ENCODE measurements around the gene MDM2. TPM values are rescaled to one million over a fixed set of nuclear protein-coding genes. Genes with fewer than 3 reads are reported as not detected.

Gene MDM2
- total and polyA plus RNA-seq, 9 of the 15 experiments (the other 6 are each of a cell fraction or from before 2014, with no cell fraction given) = 13.6 to 100 (median 49.0) TPM

DNA sequence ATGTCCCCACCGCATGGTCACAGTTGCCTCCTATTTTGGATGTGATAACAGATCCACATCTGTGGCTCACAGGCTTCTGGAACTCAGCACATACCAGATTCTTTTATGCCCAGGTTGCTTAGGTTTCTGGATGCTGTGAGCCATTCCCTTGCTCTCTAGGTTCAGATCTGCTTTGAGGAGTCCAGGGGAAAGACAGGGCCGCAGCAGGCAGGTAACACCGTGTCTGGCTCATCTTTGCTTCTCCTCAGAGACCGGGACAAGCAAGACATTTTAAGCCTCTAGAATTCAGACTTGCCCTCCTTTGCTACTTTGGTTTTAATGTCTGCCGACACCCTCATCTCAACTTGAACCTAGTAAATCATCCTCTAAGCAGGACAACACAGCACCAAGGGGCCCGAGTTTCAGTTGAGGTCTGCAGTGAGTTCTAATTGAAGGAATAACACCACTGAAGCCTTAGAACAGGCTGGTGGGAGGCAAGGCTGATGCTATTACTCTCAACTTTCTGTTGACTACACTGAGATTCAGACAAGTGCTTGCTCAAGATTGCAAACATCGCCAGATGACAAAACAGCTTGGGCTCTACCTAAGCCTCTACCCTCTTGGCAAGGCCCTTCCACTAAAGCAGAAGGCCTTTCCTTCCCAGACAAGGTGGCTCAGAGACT, 55.3 kb downstream of the MDM2 start:
- no TSS peak for BruUV-seq (replicated peaks)
- no peak overlapping the region; the same call in 2 of the 3 replicates for H3K27ac ChIP-seq (ENCODE audit: extremely low read depth, low read depth, low read length)
- WGBS (ENCODE audit: insufficient coverage, low coverage, missing lambda C conversion rate) = 1% methylated on average over 7 of the region's 7 CpGs
- H3K9me3 ChIP-seq (replicated peaks; ENCODE audit: control insufficient read depth, insufficient read depth, low read depth, low read length) = no peaks in the 10 kb centered on the region
- no peaks in the 10 kb centered on the region for H3K9me1 ChIP-seq (ENCODE audit: control insufficient read depth, insufficient read depth, low read length)
- intact Hi-C loops (cut with micrococcal nuclease) = loop anchor here (5.0 kb wide), 1 partner anchor 389 kb away; no protein-coding TSS in a partner anchor
- H3K4me3 ChIP-seq = no peak overlapping the region
- FAIRE-seq (no peak), ATAC-seq (no peak), DNase-seq (ENCODE audit: extremely low read depth in 1 of 4, low spot score in 3 of 4) (no peak)
- no peak for TF ChIP-seq ZNF431 (CRISPR knock-in tag; IDR thresholded peaks at IDR 0.05)
- TF ChIP-seq RBBP5 (IDR thresholded peaks at IDR 0.05; ENCODE audit: borderline replicate concordance, insufficient read depth, low read length, poor library complexity, severe bottlenecking) = no peak
- no peak for TF ChIP-seq SNRNP70 (optimal IDR thresholded peaks at IDR 0.05; ENCODE audit: low read depth, low read length)
- no peak for TF ChIP-seq ZNF436 (CRISPR knock-in tag; IDR thresholded peaks at IDR 0.05)
- TF ChIP-seq CBX2 (IDR thresholded peaks at IDR 0.05; ENCODE audit: insufficient read depth, low read length, poor library complexity, severe bottlenecking) = no peak
- TF ChIP-seq, protein P1, sequence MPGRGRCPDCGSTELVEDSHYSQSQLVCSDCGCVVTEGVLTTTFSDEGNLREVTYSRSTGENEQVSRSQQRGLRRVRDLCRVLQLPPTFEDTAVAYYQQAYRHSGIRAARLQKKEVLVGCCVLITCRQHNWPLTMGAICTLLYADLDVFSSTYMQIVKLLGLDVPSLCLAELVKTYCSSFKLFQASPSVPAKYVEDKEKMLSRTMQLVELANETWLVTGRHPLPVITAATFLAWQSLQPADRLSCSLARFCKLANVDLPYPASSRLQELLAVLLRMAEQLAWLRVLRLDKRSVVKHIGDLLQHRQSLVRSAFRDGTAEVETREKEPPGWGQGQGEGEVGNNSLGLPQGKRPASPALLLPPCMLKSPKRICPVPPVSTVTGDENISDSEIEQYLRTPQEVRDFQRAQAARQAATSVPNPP (IDR thresholded peaks at IDR 0.05; ENCODE audit: borderline replicate concordance, insufficient read depth, insufficient read length) = no peak
- TF ChIP-seq COPS2 (conservative IDR thresholded peaks at IDR 0.05) = no peak
- TF ChIP-seq SMC3 (conservative IDR thresholded peaks at IDR 0.05; ENCODE audit: insufficient read depth, low read depth, low read length) = no peak
- TF ChIP-seq, protein P2, sequence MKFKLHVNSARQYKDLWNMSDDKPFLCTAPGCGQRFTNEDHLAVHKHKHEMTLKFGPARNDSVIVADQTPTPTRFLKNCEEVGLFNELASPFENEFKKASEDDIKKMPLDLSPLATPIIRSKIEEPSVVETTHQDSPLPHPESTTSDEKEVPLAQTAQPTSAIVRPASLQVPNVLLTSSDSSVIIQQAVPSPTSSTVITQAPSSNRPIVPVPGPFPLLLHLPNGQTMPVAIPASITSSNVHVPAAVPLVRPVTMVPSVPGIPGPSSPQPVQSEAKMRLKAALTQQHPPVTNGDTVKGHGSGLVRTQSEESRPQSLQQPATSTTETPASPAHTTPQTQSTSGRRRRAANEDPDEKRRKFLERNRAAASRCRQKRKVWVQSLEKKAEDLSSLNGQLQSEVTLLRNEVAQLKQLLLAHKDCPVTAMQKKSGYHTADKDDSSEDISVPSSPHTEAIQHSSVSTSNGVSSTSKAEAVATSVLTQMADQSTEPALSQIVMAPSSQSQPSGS (CRISPR knock-in tag; IDR thresholded peaks at IDR 0.05) = no peak
- TF ChIP-seq, protein P3, sequence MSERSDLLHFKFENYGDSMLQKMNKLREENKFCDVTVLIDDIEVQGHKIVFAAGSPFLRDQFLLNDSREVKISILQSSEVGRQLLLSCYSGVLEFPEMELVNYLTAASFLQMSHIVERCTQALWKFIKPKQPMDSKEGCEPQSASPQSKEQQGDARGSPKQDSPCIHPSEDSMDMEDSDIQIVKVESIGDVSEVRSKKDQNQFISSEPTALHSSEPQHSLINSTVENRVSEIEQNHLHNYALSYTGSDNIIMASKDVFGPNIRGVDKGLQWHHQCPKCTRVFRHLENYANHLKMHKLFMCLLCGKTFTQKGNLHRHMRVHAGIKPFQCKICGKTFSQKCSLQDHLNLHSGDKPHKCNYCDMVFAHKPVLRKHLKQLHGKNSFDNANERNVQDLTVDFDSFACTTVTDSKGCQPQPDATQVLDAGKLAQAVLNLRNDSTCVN (CRISPR knock-in tag; IDR thresholded peaks at IDR 0.05) = no peak
- no peak for TF ChIP-seq TOE1 (IDR thresholded peaks at IDR 0.05; ENCODE audit: borderline replicate concordance)
- no peak for TF ChIP-seq TOE1 (CRISPR knock-in tag; IDR thresholded peaks at IDR 0.05; ENCODE audit: borderline replicate concordance, low read depth)
- peak overlapping the region; percentile 26; the same call in 1 of the 2 replicates for H3K4me2 ChIP-seq (ENCODE audit: insufficient read depth, low read length)
- H3K9ac ChIP-seq (ENCODE audit: insufficient read depth in 1 of 2, low read depth in 2 of 2, low read length in 2 of 2) = no peak overlapping the region; a peak in 1 of 4 replicates
- 0 out of 2 replicates have a peak overlapping the region, but pooled peaks have one; percentile 35 for H2AFZ ChIP-seq (ENCODE audit: low read depth, low read length)
- H3K4me1 ChIP-seq (replicated peaks in 1 of 2; ENCODE audit: control insufficient read depth in 2 of 2, insufficient read depth in 2 of 2, low read length in 2 of 2) = no peaks in the 10 kb centered on the region; a peak in 1 of 5 replicates
- peaks cover 10 to 20% of the 10 kb centered on the region in 2 experiments; a peak in 4 of 5 replicates for H3K27me3 ChIP-seq (ENCODE audit: control insufficient read depth in 2 of 2, insufficient read depth in 2 of 2, low read length in 2 of 2)
- no peaks in the 10 kb centered on the region for H3K36me3 ChIP-seq (ENCODE audit: control insufficient read depth, insufficient read depth, low read length)
- no peaks in the 10 kb centered on the region for H3K79me2 ChIP-seq (ENCODE audit: control insufficient read depth, insufficient read depth, low read length)
- CTCF ChIA-PET (ENCODE audit: low intra/inter-chr PET ratio) = interaction anchor here (0.6 kb wide), 1 partner anchor 500 kb away, joined by 3 read pairs; no protein-coding TSS in a partner anchor
- no peaks in the 10 kb centered on the region; the same call in 1 of the 2 replicates for H4K20me1 ChIP-seq (replicated peaks; ENCODE audit: control insufficient read depth, insufficient read depth, low read length)
- in situ Hi-C loops (cut with MboI) = loop anchor here (25.0 kb wide), 1 partner anchor 199 kb away; no protein-coding TSS in a partner anchor
- POLR2A ChIA-PET = no interaction called here

Measured in K562 (cell line).